Liver (tissue), 3 donors: ENCODE data around the gene FRRS1.

Experiments
- HNF4G ChIP-seq: IDR thresholded peaks from 2 replicates; pipeline ENCODE4 v1.6.1; 2016; ENCODE audit warnings: antibody characterized with exemption
- SP1 ChIP-seq: IDR thresholded peaks from 2 replicates; pipeline ENCODE4 v1.6.1; 2018; ENCODE audit warnings: antibody characterized with exemption, mild to moderate bottlenecking
- TAF1 ChIP-seq: conservative IDR thresholded peaks from 2 replicates; pipeline ENCODE4 v1.6.1; 2016; ENCODE audit warnings: antibody characterized with exemption, mild to moderate bottlenecking
- YY1 ChIP-seq: IDR thresholded peaks from 2 replicates; pipeline ENCODE4 v1.6.1; 2016; ENCODE audit warnings: antibody characterized with exemption, mild to moderate bottlenecking
- TF ChIP-seq, protein P1 (sequence below): fragments of 150-350 bp; IDR thresholded peaks from 2 replicates; pipeline ENCODE4 v1.5.1; 2017; ENCODE audit warnings: improper control_type of control experiment, low read depth, low read length; ENCODE audit not compliant: missing input control
- TF ChIP-seq, protein P2 (sequence below): IDR thresholded peaks from 2 replicates; pipeline ENCODE4 v1.6.1; 2016; ENCODE audit warnings: antibody characterized with exemption
- TF ChIP-seq, protein P3 (sequence below): IDR thresholded peaks from 2 replicates; pipeline ENCODE4 v1.6.1; 2016; ENCODE audit warnings: antibody characterized with exemption
- donor health status: healthy.
- donor health status: healthy.

DNA sequence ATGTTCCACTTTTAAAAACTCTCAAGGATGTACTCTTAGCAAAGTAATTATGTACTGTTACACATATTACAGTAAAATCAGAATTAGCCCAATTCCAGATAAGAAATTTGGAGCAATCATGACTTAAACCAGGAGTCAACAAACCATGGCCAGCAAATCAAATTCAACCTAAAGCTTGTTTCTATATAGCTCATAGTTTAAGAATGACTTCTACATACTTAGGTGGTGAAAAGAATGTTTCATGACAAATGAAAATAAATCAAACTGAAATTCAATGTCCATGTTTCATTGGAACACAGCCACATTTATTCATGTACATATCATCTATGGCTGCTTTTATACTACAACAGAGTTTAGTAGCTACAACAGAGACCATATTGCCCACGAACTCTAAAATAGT lies 35.1 kb downstream of the FRRS1 start:
- TF ChIP-seq, protein P1, sequence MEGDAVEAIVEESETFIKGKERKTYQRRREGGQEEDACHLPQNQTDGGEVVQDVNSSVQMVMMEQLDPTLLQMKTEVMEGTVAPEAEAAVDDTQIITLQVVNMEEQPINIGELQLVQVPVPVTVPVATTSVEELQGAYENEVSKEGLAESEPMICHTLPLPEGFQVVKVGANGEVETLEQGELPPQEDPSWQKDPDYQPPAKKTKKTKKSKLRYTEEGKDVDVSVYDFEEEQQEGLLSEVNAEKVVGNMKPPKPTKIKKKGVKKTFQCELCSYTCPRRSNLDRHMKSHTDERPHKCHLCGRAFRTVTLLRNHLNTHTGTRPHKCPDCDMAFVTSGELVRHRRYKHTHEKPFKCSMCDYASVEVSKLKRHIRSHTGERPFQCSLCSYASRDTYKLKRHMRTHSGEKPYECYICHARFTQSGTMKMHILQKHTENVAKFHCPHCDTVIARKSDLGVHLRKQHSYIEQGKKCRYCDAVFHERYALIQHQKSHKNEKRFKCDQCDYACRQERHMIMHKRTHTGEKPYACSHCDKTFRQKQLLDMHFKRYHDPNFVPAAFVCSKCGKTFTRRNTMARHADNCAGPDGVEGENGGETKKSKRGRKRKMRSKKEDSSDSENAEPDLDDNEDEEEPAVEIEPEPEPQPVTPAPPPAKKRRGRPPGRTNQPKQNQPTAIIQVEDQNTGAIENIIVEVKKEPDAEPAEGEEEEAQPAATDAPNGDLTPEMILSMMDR, result no peak
- TF ChIP-seq SP1, result no peak
- TF ChIP-seq YY1, result no peak
- TF ChIP-seq, protein P2, sequence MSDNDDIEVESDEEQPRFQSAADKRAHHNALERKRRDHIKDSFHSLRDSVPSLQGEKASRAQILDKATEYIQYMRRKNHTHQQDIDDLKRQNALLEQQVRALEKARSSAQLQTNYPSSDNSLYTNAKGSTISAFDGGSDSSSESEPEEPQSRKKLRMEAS, result no peak
- no peak for TF ChIP-seq HNF4G
- no peak for TF ChIP-seq TAF1
- TF ChIP-seq, protein P3, sequence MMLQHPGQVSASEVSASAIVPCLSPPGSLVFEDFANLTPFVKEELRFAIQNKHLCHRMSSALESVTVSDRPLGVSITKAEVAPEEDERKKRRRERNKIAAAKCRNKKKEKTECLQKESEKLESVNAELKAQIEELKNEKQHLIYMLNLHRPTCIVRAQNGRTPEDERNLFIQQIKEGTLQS, result no peak
